ENCODE results near the gene KRT86.

The KRT86 gene

GRCh38 chr12:52245259-52245961 is 29.0 kb upstream of the KRT86 start:
- Histone ChIP-seq H3K79me2 (ENCODE audit: control insufficient read depth, low read length) (no peaks in the 10 kb centered on the region), H3K27me3 (ENCODE audit: control insufficient read depth, low read length) (peaks cover 2% of the 10 kb centered on the region; the same call in 1 of the 2 replicates)

GRCh38 chr12:52245962-52246569 is 28.4 kb upstream of the KRT86 start:
- Histone ChIP-seq H3F3A (ENCODE audit: control insufficient read depth, insufficient read depth) (no peaks in the 10 kb centered on the region), H3K4me3 (ENCODE audit: low read length) (no peak overlapping the region), H3K36me3 (ENCODE audit: control insufficient read depth, low read length) (no peaks in the 10 kb centered on the region), H3K4me2 (ENCODE audit: low read length) (no peak overlapping the region), H4K20me1 (ENCODE audit: control insufficient read depth, insufficient read depth, low read depth, low read length) (no peaks in the 10 kb centered on the region), H3K9me3 (ENCODE audit: control insufficient read depth, insufficient read depth, low read length) (no peaks in the 10 kb centered on the region), H3K9me2 (replicated peaks; ENCODE audit: control insufficient read depth, low read length) (no peaks in the 10 kb centered on the region), H3K79me2 (ENCODE audit: control insufficient read depth, low read length) (no peaks in the 10 kb centered on the region), H3K4me1 (ENCODE audit: control insufficient read depth, low read length) (peaks cover 8% of the 10 kb centered on the region), H3K27me3 (ENCODE audit: control insufficient read depth, low read length) (peaks cover 2% of the 10 kb centered on the region; the same call in 1 of the 2 replicates), H3K27ac (ENCODE audit: low read depth, low read length) (no peak overlapping the region)
- TF ChIP-seq CTCF (IDR thresholded peaks at IDR 0.05; ENCODE audit: low read depth, low read length, poor library complexity, severe bottlenecking) (no peak), EZH2phosphoT487 (IDR thresholded peaks at IDR 0.05; ENCODE audit: borderline replicate concordance, low read length) (no peak)

More at GRCh38 chr12:52245259-52245961, 29.0 kb upstream of the KRT86 start:
- Histone ChIP-seq H3K27ac (ENCODE audit: low read depth, low read length) (no peak overlapping the region), H3F3A (ENCODE audit: control insufficient read depth, insufficient read depth) (no peaks in the 10 kb centered on the region), H4K20me1 (ENCODE audit: control insufficient read depth, insufficient read depth, low read depth, low read length) (no peaks in the 10 kb centered on the region), H3K4me1 (ENCODE audit: control insufficient read depth, low read length) (peaks cover 8% of the 10 kb centered on the region), H3K4me3 (ENCODE audit: low read length) (no peak overlapping the region), H3K9me2 (replicated peaks; ENCODE audit: control insufficient read depth, low read length) (no peaks in the 10 kb centered on the region), H3K9me3 (ENCODE audit: control insufficient read depth, insufficient read depth, low read length) (no peaks in the 10 kb centered on the region), H3K4me2 (ENCODE audit: low read length) (no peak overlapping the region), H3K36me3 (ENCODE audit: control insufficient read depth, low read length) (no peaks in the 10 kb centered on the region)
- TF ChIP-seq EZH2phosphoT487 (IDR thresholded peaks at IDR 0.05; ENCODE audit: borderline replicate concordance, low read length) (no peak), CTCF (IDR thresholded peaks at IDR 0.05; ENCODE audit: low read depth, low read length, poor library complexity, severe bottlenecking) (no peak)

- Histone ChIP-seq H4K20me1 (ENCODE audit: control insufficient read depth, insufficient read depth, low read depth, low read length) (no peaks in the 10 kb centered on the region), H3K4me3 (ENCODE audit: low read length) (no peak overlapping the region), H3K4me2 (ENCODE audit: low read length) (no peak overlapping the region), H3K27me3 (ENCODE audit: control insufficient read depth, low read length) (peaks cover 2% of the 10 kb centered on the region; the same call in 1 of the 2 replicates), H3K9me3 (ENCODE audit: control insufficient read depth, insufficient read depth, low read length) (no peaks in the 10 kb centered on the region), H3K36me3 (ENCODE audit: control insufficient read depth, low read length) (no peaks in the 10 kb centered on the region), H3K4me1 (ENCODE audit: control insufficient read depth, low read length) (peaks cover 8% of the 10 kb centered on the region), H3K9me2 (replicated peaks; ENCODE audit: control insufficient read depth, low read length) (no peaks in the 10 kb centered on the region), H3K79me2 (ENCODE audit: control insufficient read depth, low read length) (no peaks in the 10 kb centered on the region), H3F3A (ENCODE audit: control insufficient read depth, insufficient read depth) (no peaks in the 10 kb centered on the region), H3K27ac (ENCODE audit: low read depth, low read length) (no peak overlapping the region)
- TF ChIP-seq CTCF (IDR thresholded peaks at IDR 0.05; ENCODE audit: low read depth, low read length, poor library complexity, severe bottlenecking): no peak
- no peak for TF ChIP-seq EZH2phosphoT487 (IDR thresholded peaks at IDR 0.05; ENCODE audit: borderline replicate concordance, low read length)
These were observed 27.5 kb upstream of the KRT86 start for GRCh38 chr12:52246720-52247621.
